Measurements from ENCODE around the gene PADI1.
A peak's percentile ranks its signal among the peaks of the same experiment; 100 is the strongest.
"Not testable (repeated sequence)": the region's sequence is repeated elsewhere in the genome, so short reads cannot be mapped to it uniquely, and the experiment has no call there.

The PADI1 gene

GRCh38 chr1:17218939-17219338 lies 14.0 kb downstream of the PADI1 start:
- DNase-seq = no peak

- DNase-seq = no peak
Measured at GRCh38 chr1:17220287-17220686, 15.4 kb downstream of the PADI1 start.

GRCh38 chr1:17222557-17222956 lies 17.6 kb downstream of the PADI1 start:
- DNase-seq = no peak

- no peak for DNase-seq
Measured at GRCh38 chr1:17224434-17224833, 19.5 kb downstream of the PADI1 start.

GRCh38 chr1:17225140-17225539 lies 20.2 kb downstream of the PADI1 start:
- DNase-seq = no peak

GRCh38 chr1:17227358-17227915 lies 22.5 kb downstream of the PADI1 start:
- no peak for DNase-seq

GRCh38 chr1:17228619-17229018 lies 23.7 kb downstream of the PADI1 start:
- no peak for DNase-seq

- no peak for DNase-seq
Measured at GRCh38 chr1:17229379-17229778, 24.5 kb downstream of the PADI1 start.

- DNase-seq = no peak
Measured at GRCh38 chr1:17230106-17230505, 25.2 kb downstream of the PADI1 start.

- no peak for DNase-seq
Measured at GRCh38 chr1:17230671-17231310, 25.9 kb downstream of the PADI1 start.

- DNase-seq = no peak
Measured at GRCh38 chr1:17232759-17233661, 28.1 kb downstream of the PADI1 start.

GRCh38 chr1:17233675-17234320 lies 28.9 kb downstream of the PADI1 start:
- no peak for DNase-seq

- no peak for DNase-seq
Measured at GRCh38 chr1:17234405-17234804, 29.5 kb downstream of the PADI1 start.

GRCh38 chr1:17235135-17235885 lies 30.4 kb downstream of the PADI1 start:
- no peak for DNase-seq

- peak; percentile 88 for DNase-seq
Measured at GRCh38 chr1:17236779-17237560, 32.0 kb downstream of the PADI1 start.

- no peak for DNase-seq
Measured at GRCh38 chr1:17237561-17237903, 32.6 kb downstream of the PADI1 start.

- DNase-seq = peak; percentile 63
Measured at GRCh38 chr1:17239420-17239819, 34.5 kb downstream of the PADI1 start.

- not testable (repeated sequence) for DNase-seq
Measured at GRCh38 chr1:17241011-17241779, 36.3 kb downstream of the PADI1 start.

- not testable (repeated sequence) for DNase-seq
Measured at GRCh38 chr1:17241780-17242074, 36.8 kb downstream of the PADI1 start.

- DNase-seq = no peak
Measured at GRCh38 chr1:17243274-17243673, 38.3 kb downstream of the PADI1 start.

Measured in NCI-H1092 (cell line).